H1 (cell line): ENCODE results near the gene TEX14. TPM values are rescaled to one million over a fixed set of nuclear protein-coding genes. Genes with fewer than 3 reads are reported as not detected.

ENCODE experiments used
- CHD7 ChIP-seq: fragments of 300-600 bp; sonication (generic); IDR thresholded peaks from 2 replicates; pipeline ENCODE4 v1.7.1; 2012; ENCODE audit warnings: low read length, moderate library complexity, mild to moderate bottlenecking, inconsistent platforms; ENCODE audit not compliant: insufficient replicate concordance
- SUZ12 ChIP-seq: fragments of 200-600 bp; sonication (generic); IDR thresholded peaks from 2 replicates; pipeline ENCODE4 v1.6.1; 2012; ENCODE audit warnings: mild to moderate bottlenecking, inconsistent platforms, low read length, moderate library complexity, mixed read lengths
- polyA plus RNA-seq, 7 experiments: library from polyadenylated mRNA; depleted of rRNA in 3 of 7; stranded (reverse) in 5 of 7; unstranded in 2 of 7; fragments of >200 nt in 5 of 7; fragments of 200-250 nt in 2 of 7; gene quantifications; 1 replicate in 5 of 7; 2 replicates in 1 of 7; 4 replicates in 1 of 7; pipeline versions ENCODE4 v1.2.1 to v1.2.3, GENCODE V29; 2011 to 2013; ENCODE audit warnings: missing spikeins in 2 of 7, mixed read lengths in 2 of 7
- total RNA-seq: library from RNA; stranded (reverse); fragmentation: NEBNext Ultra II Directional; extraction: Animal tissue kit (Norgen Biotek cat#: 25700); gene quantifications from 2 replicates; pipeline ENCODE4 v1.2.1, GENCODE V29; 2021

Gene TEX14
- total and polyA plus RNA-seq, 2 of the 8 experiments (the other 6 are each of a cell fraction or from before 2014, with no cell fraction given) = 0.83 to 2.5 TPM

DNA sequence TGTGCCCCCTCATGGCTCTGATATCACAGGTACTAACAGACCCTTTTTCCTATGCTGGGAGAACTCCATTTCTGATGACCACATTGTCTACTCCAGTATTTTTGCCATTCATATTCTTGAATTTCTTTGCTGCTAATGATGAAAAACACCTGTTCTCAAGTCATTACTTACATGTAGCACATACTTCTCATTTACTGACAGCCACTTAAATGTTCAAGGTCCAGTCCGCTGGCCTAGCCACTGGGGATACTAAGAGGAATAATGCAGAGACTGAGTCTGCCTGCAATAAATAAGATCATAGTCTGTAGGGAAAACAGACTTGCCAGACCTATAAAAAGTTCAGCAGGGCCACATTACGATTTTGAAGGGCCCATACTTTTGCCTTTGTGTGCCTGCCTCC is 27.5 kb downstream of the TEX14 start (continued):
- TF ChIP-seq CHD7 (no peak), SUZ12 (no peak)
